Muscle of leg (tissue), 9 donors: ENCODE results near the gene LMF2. TPM values are rescaled to one million over a fixed set of nuclear protein-coding genes. Genes with fewer than 3 reads are reported as not detected.

Experiments used
- polyA plus RNA-seq, 8 donors: library from polyadenylated mRNA; unstranded; fragments of 120-200 nt; gene quantifications; one replicate each; pipeline versions ENCODE4 v1.2.1 to v1.2.3, GENCODE V29; 2013; ENCODE audit warnings: inconsistent platforms in 1 of 8, low replicate concordance in 1 of 8; ENCODE audit not compliant: insufficient read length in 8 of 8, insufficient read depth in 1 of 8
- total RNA-seq: library from RNA; stranded (reverse); fragments of 120-200 nt; gene quantifications from one replicate; pipeline ENCODE4 v1.2.4, GENCODE V29; 2013

Gene LMF2
- total and polyA plus RNA-seq, 9 donors, result 27.0 to 54.1 (median 44.4) TPM

Other genes with a start within 250 kb of the LMF2 start
- gene MAPK12, start 246.0 kb downstream of the LMF2 start, total RNA-seq, result 25.6 TPM
- gene MAPK12, start 246.0 kb downstream of the LMF2 start, polyA plus RNA-seq, result 10 to 100 TPM in 7 of 8 donors, 1 to 10 TPM in 1; 9.4 to 37.8 (median 19.1) TPM
- gene MAPK11, start 237.3 kb downstream of the LMF2 start, total RNA-seq, result 4.5 TPM
- 1 to 10 TPM; 6.1 to 8.7 (median 6.8) TPM for gene MAPK11, start 237.3 kb downstream of the LMF2 start, polyA plus RNA-seq
- gene PLXNB2, start 200.1 kb downstream of the LMF2 start, total RNA-seq, result 36.9 TPM
- 100 to 1,000 TPM in 2 of 8 donors, 10 to 100 TPM in 6; 72.1 to 110 (median 94.2) TPM for gene PLXNB2, start 200.1 kb downstream of the LMF2 start, polyA plus RNA-seq
- gene DENND6B, start 180.7 kb downstream of the LMF2 start, total RNA-seq, result 2.0 TPM
- gene DENND6B, start 180.7 kb downstream of the LMF2 start, polyA plus RNA-seq, result 1 to 10 TPM; 3.9 to 7.1 (median 4.8) TPM
- 36.4 TPM for gene PPP6R2, start 164.4 kb downstream of the LMF2 start, total RNA-seq
- gene PPP6R2, start 164.4 kb downstream of the LMF2 start, polyA plus RNA-seq, result 10 to 100 TPM; 29.8 to 41.5 (median 36.2) TPM
- 36.5 TPM for gene SBF1, start 32.7 kb downstream of the LMF2 start, total RNA-seq
- gene SBF1, start 32.7 kb downstream of the LMF2 start, polyA plus RNA-seq, result 10 to 100 TPM; 34.6 to 49.7 (median 45.2) TPM
- gene ADM2, start 26.2 kb downstream of the LMF2 start, total RNA-seq, result 0.40 TPM
- under 1 TPM; 0.23 to 0.81 (median 0.54) TPM for gene ADM2, start 26.2 kb downstream of the LMF2 start, polyA plus RNA-seq
- gene MIOX, start 20.8 kb downstream of the LMF2 start, total RNA-seq, result not detected
- under 1 TPM in 4 of 8 donors, not detected in 4; 0.08 to 0.12 (median 0.10) TPM for gene MIOX, start 20.8 kb downstream of the LMF2 start, polyA plus RNA-seq
- 34.8 TPM for gene NCAPH2, start 522 bp upstream of the LMF2 start, total RNA-seq
- gene NCAPH2, start 522 bp upstream of the LMF2 start, polyA plus RNA-seq, result 10 to 100 TPM; 30.7 to 40.3 (median 37.6) TPM
- gene SCO2, start 17.9 kb upstream of the LMF2 start, total RNA-seq, result 0.40 TPM
- gene SCO2, start 17.9 kb upstream of the LMF2 start, polyA plus RNA-seq, result 1 to 10 TPM in 6 of 8 donors, under 1 TPM in 2; 0.71 to 7.0 (median 3.3) TPM
- gene TYMP, start 22.3 kb upstream of the LMF2 start, total RNA-seq, result 3.2 TPM
- gene TYMP, start 22.3 kb upstream of the LMF2 start, polyA plus RNA-seq, result 1 to 10 TPM; 3.4 to 5.8 (median 4.1) TPM
- gene KLHDC7B, start 38.2 kb upstream of the LMF2 start, total RNA-seq, result not detected
- under 1 TPM in 4 of 8 donors, not detected in 4; 0.03 to 0.35 (median 0.07) TPM for gene KLHDC7B, start 38.2 kb upstream of the LMF2 start, polyA plus RNA-seq
- gene SYCE3, start 55.2 kb upstream of the LMF2 start, total RNA-seq, result not detected
- gene SYCE3, start 55.2 kb upstream of the LMF2 start, polyA plus RNA-seq, result not detected
- gene CPT1B, start 70.7 kb upstream of the LMF2 start, total RNA-seq, result 46.2 TPM
- 10 to 100 TPM; 24.5 to 66.6 (median 42.7) TPM for gene CPT1B, start 70.7 kb upstream of the LMF2 start, polyA plus RNA-seq
- gene CHKB, start 75.1 kb upstream of the LMF2 start, total RNA-seq, result 47.5 TPM
- gene CHKB, start 75.1 kb upstream of the LMF2 start, polyA plus RNA-seq, result 10 to 100 TPM; 38.6 to 61.7 (median 47.2) TPM
- gene MAPK8IP2, start 93.1 kb upstream of the LMF2 start, total RNA-seq, result 0.22 TPM
- gene MAPK8IP2, start 93.1 kb upstream of the LMF2 start, polyA plus RNA-seq, result under 1 TPM; 0.34 to 0.68 (median 0.55) TPM
- gene ARSA, start 120.5 kb upstream of the LMF2 start, total RNA-seq, result 8.4 TPM
- 10 to 100 TPM; 11.4 to 21.9 (median 15.2) TPM for gene ARSA, start 120.5 kb upstream of the LMF2 start, polyA plus RNA-seq
- 4.3 TPM for gene SHANK3, start 165.1 kb upstream of the LMF2 start, total RNA-seq
- 10 to 100 TPM; 11.9 to 25.1 (median 16.6) TPM for gene SHANK3, start 165.1 kb upstream of the LMF2 start, polyA plus RNA-seq
- gene ACR, start 230.5 kb upstream of the LMF2 start, total RNA-seq, result 0.09 TPM
- under 1 TPM; 0.15 to 0.46 (median 0.23) TPM for gene ACR, start 230.5 kb upstream of the LMF2 start, polyA plus RNA-seq